ENCODE measurements around the gene GABRR1. TPM values are rescaled to one million over a fixed set of nuclear protein-coding genes. Genes with fewer than 3 reads are reported as not detected.

Gene GABRR1
- total and polyA plus RNA-seq, 2 of the 13 experiments (the other 11 are each of a cell fraction or from before 2014, with no cell fraction given), result not detected

GRCh38 chr6:89138173-89138572 lies 79.0 kb downstream of the GABRR1 start:
- H3K36me3 ChIP-seq (replicated peaks in 1 of 2; ENCODE audit: control insufficient read depth in 1 of 2, insufficient read depth in 2 of 2, low read length in 2 of 2), result no peaks in the 10 kb centered on the region
- H3K9me3 ChIP-seq (ENCODE audit: low read length), result 0 out of 2 replicates have a peak, but pooled peaks cover 4% of the 10 kb centered on the region
- WGBS (ENCODE audit: low lambda C conversion rate), result 69% methylated on average over 2 of the region's 2 CpGs
- no TSS peak for BruUV-seq (replicated peaks)
- H3K27me3 ChIP-seq (ENCODE audit: control insufficient read depth in 1 of 2, insufficient read depth in 2 of 2, low read length in 2 of 2), result peaks cover 0 to 1% of the 10 kb centered on the region in 2 experiments; a peak in 1 of 5 replicates
- H3K4me3 ChIP-seq (replicated peaks in 1 of 3; ENCODE audit: insufficient read depth in 1 of 3, low read depth in 2 of 3, low read length in 3 of 3), result no peak overlapping the region
- H3K4me2 ChIP-seq (ENCODE audit: low read depth, low read length), result no peak overlapping the region
- H4K20me1 ChIP-seq (ENCODE audit: insufficient read depth, low read length), result no peaks in the 10 kb centered on the region
- FAIRE-seq, result no peak
- H3K79me2 ChIP-seq (ENCODE audit: insufficient read depth, low read length), result no peaks in the 10 kb centered on the region
- no peak overlapping the region for H2AFZ ChIP-seq (ENCODE audit: low read length)
- H3K27ac ChIP-seq (ENCODE audit: extremely low read length, insufficient read depth, low read length), result no peak overlapping the region
- no peak for TF ChIP-seq ZNF441 (CRISPR knock-in tag; IDR thresholded peaks at IDR 0.05; ENCODE audit: borderline replicate concordance)
- TF ChIP-seq BATF2 (CRISPR knock-in tag; IDR thresholded peaks at IDR 0.05), result no peak
- TF ChIP-seq REL (CRISPR knock-in tag; conservative IDR thresholded peaks at IDR 0.05), result no peak
- TF ChIP-seq TMF1 (CRISPR knock-in tag; IDR thresholded peaks at IDR 0.05; ENCODE audit: low read depth), result no peak
- no peak for TF ChIP-seq MIER3 (CRISPR knock-in tag; IDR thresholded peaks at IDR 0.05; ENCODE audit: borderline replicate concordance)
- TF ChIP-seq NFIB (CRISPR knock-in tag; IDR thresholded peaks at IDR 0.05; ENCODE audit: borderline replicate concordance), result no peak
- TF ChIP-seq SIN3B (IDR thresholded peaks at IDR 0.05; ENCODE audit: low read length), result no peak
- no peak for TF ChIP-seq MED13 (CRISPR knock-in tag; IDR thresholded peaks at IDR 0.05)
- no peak for TF ChIP-seq THYN1 (CRISPR knock-in tag; IDR thresholded peaks at IDR 0.05; ENCODE audit: borderline replicate concordance, low read depth)
- TF ChIP-seq ADNP (CRISPR knock-in tag; IDR thresholded peaks at IDR 0.05), result no peak
- no peak for ATAC-seq
- CTCF ChIA-PET (ENCODE audit: low intra/inter-chr PET ratio, low total read pairs), result no interaction called here
- POLR2A ChIA-PET, result interaction anchor here (1.2 kb wide), 1 partner anchor 7 kb away, joined by 5 read pairs; the partner anchor contains the start of gene PM20D2
- intact Hi-C loops (cut with micrococcal nuclease; ENCODE audit: unreplicated experiment) (no loop called here), in situ Hi-C loops (cut with HindIII; ENCODE audit: extremely low pct_ligation_motif_present, low pct_unique_long_range_greater_than_20kb) (no loop called here)
- DNase-seq (ENCODE audit: low spot score), result no peak
- H3K9ac ChIP-seq (ENCODE audit: insufficient read depth, low read depth, low read length), result no peak overlapping the region
- peaks cover 25% of the 10 kb centered on the region for H3K4me1 ChIP-seq (ENCODE audit: insufficient read depth, low read length)
